Adrenal gland (tissue), 5 donors: ENCODE data around the gene DYNC1LI1.

Experiments
- POLR2A ChIP-seq, 2 donors: fragments of 450-650 bp; IDR thresholded peaks; one replicate each; pipeline ENCODE4 v1.6.1; 2017; ENCODE audit warnings: antibody characterized with exemption in 2 of 2, mild to moderate bottlenecking in 2 of 2, moderate library complexity in 1 of 2
- TF ChIP-seq, protein P1 (sequence below), 6 experiments: fragments of 450-650 bp in 4 of 6; fragments of 200-600 bp in 2 of 6; sonication (generic) in 1 of 6; IDR thresholded peaks; 1 replicate in 5 of 6; 2 replicates in 1 of 6; pipeline versions ENCODE4 v1.5.1 to v1.8.0; 2016 to 2021; ENCODE audit warnings: antibody characterized with exemption in 6 of 6, mild to moderate bottlenecking in 2 of 6, moderate library complexity in 1 of 6
- donor health status: DM: no; HTN: no; CAD: no.

GRCh38 chr3:32544894-32545293 is 25.8 kb downstream of the DYNC1LI1 start:
- TF ChIP-seq, protein P1, sequence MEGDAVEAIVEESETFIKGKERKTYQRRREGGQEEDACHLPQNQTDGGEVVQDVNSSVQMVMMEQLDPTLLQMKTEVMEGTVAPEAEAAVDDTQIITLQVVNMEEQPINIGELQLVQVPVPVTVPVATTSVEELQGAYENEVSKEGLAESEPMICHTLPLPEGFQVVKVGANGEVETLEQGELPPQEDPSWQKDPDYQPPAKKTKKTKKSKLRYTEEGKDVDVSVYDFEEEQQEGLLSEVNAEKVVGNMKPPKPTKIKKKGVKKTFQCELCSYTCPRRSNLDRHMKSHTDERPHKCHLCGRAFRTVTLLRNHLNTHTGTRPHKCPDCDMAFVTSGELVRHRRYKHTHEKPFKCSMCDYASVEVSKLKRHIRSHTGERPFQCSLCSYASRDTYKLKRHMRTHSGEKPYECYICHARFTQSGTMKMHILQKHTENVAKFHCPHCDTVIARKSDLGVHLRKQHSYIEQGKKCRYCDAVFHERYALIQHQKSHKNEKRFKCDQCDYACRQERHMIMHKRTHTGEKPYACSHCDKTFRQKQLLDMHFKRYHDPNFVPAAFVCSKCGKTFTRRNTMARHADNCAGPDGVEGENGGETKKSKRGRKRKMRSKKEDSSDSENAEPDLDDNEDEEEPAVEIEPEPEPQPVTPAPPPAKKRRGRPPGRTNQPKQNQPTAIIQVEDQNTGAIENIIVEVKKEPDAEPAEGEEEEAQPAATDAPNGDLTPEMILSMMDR (IDR thresholded peaks at IDR 0.05), result no peak
- no peak for TF ChIP-seq POLR2A (IDR thresholded peaks at IDR 0.05)
